ENCODE data around the gene ATOH1.

ATOH1 gene

GRCh38 chr4:93813092-93813491 is 15.5 kb upstream of the ATOH1 start:
- H3K4me3 ChIP-seq, result no peak overlapping the region
- no peak overlapping the region for H3K27ac ChIP-seq
- intact Hi-C loops (cut with DNase I; ENCODE audit: low total_unique reads), result no loop called here
- H3K4me1 ChIP-seq, result no peaks in the 10 kb centered on the region
- no peak for DNase-seq
- no peaks in the 10 kb centered on the region for H3K36me3 ChIP-seq
- no peaks in the 10 kb centered on the region for H3K9me3 ChIP-seq
- no peak for TF ChIP-seq CTCF (IDR thresholded peaks at IDR 0.05)
- no peaks in the 10 kb centered on the region for H3K27me3 ChIP-seq

- no peak for DNase-seq
- Histone ChIP-seq H3K27me3 (peaks cover 0 to 4% of the 10 kb centered on the region in 2 donors), H3K4me3 (no peak overlapping the region), H3K27ac (no peak overlapping the region), H3K9me3 (no peaks in the 10 kb centered on the region), H3K36me3 (no peaks in the 10 kb centered on the region), H3K4me1 (no peaks in the 10 kb centered on the region)
- no peak for TF ChIP-seq CTCF (IDR thresholded peaks at IDR 0.05)
- intact Hi-C loops (cut with DNase I; ENCODE audit: low total_unique reads), result no loop called here
Observed at GRCh38 chr4:93814141-93814540, 14.4 kb upstream of the ATOH1 start.

GRCh38 chr4:93814722-93815121 is 13.8 kb upstream of the ATOH1 start:
- Histone ChIP-seq H3K4me1 (no peaks in the 10 kb centered on the region), H3K36me3 (no peaks in the 10 kb centered on the region), H3K9me3 (no peaks in the 10 kb centered on the region), H3K4me3 (no peak overlapping the region), H3K27me3 (peaks cover 0 to 4% of the 10 kb centered on the region in 2 donors), H3K27ac (no peak overlapping the region)
- peak in 1 of 2 donors; percentile 70 for DNase-seq
- TF ChIP-seq CTCF (IDR thresholded peaks at IDR 0.05), result no peak
- intact Hi-C loops (cut with DNase I; ENCODE audit: low total_unique reads), result no loop called here

GRCh38 chr4:93825551-93826216 is 2.9 kb upstream of the ATOH1 start:
- peaks cover 0 to 31% (median 23%) of the 10 kb centered on the region in 4 donors for H3K4me1 ChIP-seq
- H3K9me3 ChIP-seq, result no peaks in the 10 kb centered on the region
- no peak for DNase-seq
- intact Hi-C loops (cut with DNase I; ENCODE audit: low total_unique reads), result no loop called here
- H3K27me3 ChIP-seq, result peaks cover 0 to 49% of the 10 kb centered on the region in 2 donors
- H3K27ac ChIP-seq, result no peak overlapping the region
- H3K4me3 ChIP-seq, result no peak overlapping the region
- H3K36me3 ChIP-seq, result no peaks in the 10 kb centered on the region
- no peak for TF ChIP-seq CTCF (IDR thresholded peaks at IDR 0.05)

GRCh38 chr4:93827272-93827947 is 1.1 kb upstream of the ATOH1 start:
- no peak for DNase-seq
- H3K9me3 ChIP-seq, result no peaks in the 10 kb centered on the region
- peaks cover 0 to 31% (median 23%) of the 10 kb centered on the region in 4 donors for H3K4me1 ChIP-seq
- no peak overlapping the region for H3K27ac ChIP-seq
- H3K27me3 ChIP-seq, result peaks cover 0 to 64% of the 10 kb centered on the region in 2 donors
- TF ChIP-seq CTCF (IDR thresholded peaks at IDR 0.05), result no peak
- intact Hi-C loops (cut with DNase I; ENCODE audit: low total_unique reads), result no loop called here
- H3K36me3 ChIP-seq, result no peaks in the 10 kb centered on the region
- H3K4me3 ChIP-seq, result no peak overlapping the region

Data from tibial artery (tissue), 4 donors.